ENCODE results near the gene BTBD17.
A peak's percentile ranks its signal among the peaks of the same experiment; 100 is the strongest.

The BTBD17 gene

GRCh38 chr17:74335529-74336062, 26.1 kb downstream of the BTBD17 start:
- DNase-seq (ENCODE audit: low read depth in 2 of 2), result no peak

GRCh38 chr17:74334393-74335039, 27.2 kb downstream of the BTBD17 start:
- DNase-seq (ENCODE audit: low read depth in 2 of 2), result no peak

GRCh38 chr17:74332763-74333283, 28.8 kb downstream of the BTBD17 start:
- DNase-seq (ENCODE audit: low read depth in 2 of 2), result no peak

GRCh38 chr17:74332017-74332650, 29.5 kb downstream of the BTBD17 start:
- DNase-seq (ENCODE audit: low read depth in 2 of 2), result no peak

- DNase-seq (ENCODE audit: low read depth in 2 of 2), result no peak
Measured at GRCh38 chr17:74330446-74330845, 31.2 kb downstream of the BTBD17 start.

- no peak for DNase-seq (ENCODE audit: low read depth in 2 of 2)
Measured at GRCh38 chr17:74329378-74329777, 32.3 kb downstream of the BTBD17 start.

- DNase-seq (ENCODE audit: low read depth in 2 of 2), result no peak
Measured at GRCh38 chr17:74328487-74328886, 33.2 kb downstream of the BTBD17 start.

GRCh38 chr17:74326506-74326905, 35.2 kb downstream of the BTBD17 start:
- no peak for DNase-seq (ENCODE audit: low read depth in 2 of 2)

GRCh38 chr17:74325743-74326379, 35.8 kb downstream of the BTBD17 start, which contains the start of gene KIF19:
Gene KIF19, plus strand, starts transcription at chr17:74326226. Its CDS starts 124 bp downstream, at chr17:74326350.
- peak; percentile 15 to 21 for DNase-seq (ENCODE audit: low read depth in 2 of 2)

- no peak for DNase-seq (ENCODE audit: low read depth in 2 of 2)
Measured at GRCh38 chr17:74325376-74325742, 36.3 kb downstream of the BTBD17 start.

GRCh38 chr17:74324521-74324920, 37.1 kb downstream of the BTBD17 start:
- DNase-seq (ENCODE audit: low read depth in 2 of 2), result no peak

- DNase-seq (ENCODE audit: low read depth in 2 of 2), result no peak
Measured at GRCh38 chr17:74318391-74318790, 43.3 kb downstream of the BTBD17 start.

- no peak for DNase-seq (ENCODE audit: low read depth in 2 of 2)
Measured at GRCh38 chr17:74317071-74317470, 44.6 kb downstream of the BTBD17 start.

GRCh38 chr17:74316220-74316619, 45.4 kb downstream of the BTBD17 start:
- DNase-seq (ENCODE audit: low read depth in 2 of 2), result no peak

- no peak for DNase-seq (ENCODE audit: low read depth in 2 of 2)
Measured at GRCh38 chr17:74314877-74315276, 46.8 kb downstream of the BTBD17 start.

- DNase-seq (ENCODE audit: low read depth in 2 of 2), result no peak
Measured at GRCh38 chr17:74309902-74310301, 51.8 kb downstream of the BTBD17 start.

- DNase-seq (ENCODE audit: low read depth in 2 of 2), result no peak
Measured at GRCh38 chr17:74307984-74308773, 53.5 kb downstream of the BTBD17 start.
